Measurements from ENCODE around the gene BEST3. TPM values are rescaled to one million over a fixed set of nuclear protein-coding genes. Genes with fewer than 3 reads are reported as not detected.

The BEST3 gene
- total RNA-seq, 1 experiment from 2014 or later = not detected

Other genes starting within 250 kb of the BEST3 start
- gene FRS2, start 228.9 kb downstream of the BEST3 start, total RNA-seq (2014; rRNA removed; shearing (Covaris generic); ENCODE audit: low replicate concordance) = 18.7 and 26.1 TPM in 2 replicates
- gene CCT2, start 113.8 kb downstream of the BEST3 start, total RNA-seq (2014; rRNA removed; shearing (Covaris generic); ENCODE audit: low replicate concordance) = 205 and 311 TPM in 2 replicates
- not detected in 2 replicates for gene LRRC10, start 88.4 kb downstream of the BEST3 start, total RNA-seq (2014; rRNA removed; shearing (Covaris generic); ENCODE audit: low replicate concordance)
- 22.2 and 25.3 TPM in 2 replicates for gene RAB3IP, start 39.6 kb upstream of the BEST3 start, total RNA-seq (2014; rRNA removed; shearing (Covaris generic); ENCODE audit: low replicate concordance)
- 2.6 and 3.2 TPM in 2 replicates for gene MYRFL, start 125.9 kb upstream of the BEST3 start, total RNA-seq (2014; rRNA removed; shearing (Covaris generic); ENCODE audit: low replicate concordance)

Measured in Karpas-422 (cell line).